ENCODE measurements around the gene BCL11B.
"Not testable (repeated sequence)": the region's sequence is repeated elsewhere in the genome, so short reads cannot be mapped to it uniquely, and the experiment has no call there.

The BCL11B gene

GRCh38 chr14:99201351-99202073 is 70.5 kb downstream of the BCL11B start:
- no peak for DNase-seq (ENCODE audit: low read depth, low spot score)

DNA sequence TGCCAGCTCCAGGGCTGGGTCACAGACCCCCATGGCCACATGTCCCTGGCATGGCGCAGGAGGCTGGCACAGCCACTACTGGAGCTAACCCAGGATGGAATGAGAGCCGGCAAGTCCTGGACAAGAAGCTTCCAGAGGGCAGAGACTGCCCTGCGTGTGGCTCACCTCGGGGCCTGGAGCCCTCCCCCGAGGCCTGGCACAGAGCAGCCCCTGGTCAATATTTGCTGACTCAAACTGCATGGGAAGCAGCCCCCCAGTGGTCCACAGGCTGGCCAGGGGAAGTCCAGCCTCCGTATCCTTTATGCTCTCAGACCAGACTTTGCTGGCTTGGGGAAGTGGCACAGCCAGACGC is 71.4 kb downstream of the BCL11B start:
- DNase-seq (ENCODE audit: low read depth, low spot score): no peak

- DNase-seq (ENCODE audit: low read depth, low spot score): no peak
These were observed 71.9 kb downstream of the BCL11B start for GRCh38 chr14:99199846-99200653.

- DNase-seq (ENCODE audit: low read depth, low spot score): no peak
These were observed 73.1 kb downstream of the BCL11B start for GRCh38 chr14:99198746-99199502.

- DNase-seq (ENCODE audit: low read depth, low spot score): no peak
These were observed 75.7 kb downstream of the BCL11B start for GRCh38 chr14:99196310-99196650.

DNA sequence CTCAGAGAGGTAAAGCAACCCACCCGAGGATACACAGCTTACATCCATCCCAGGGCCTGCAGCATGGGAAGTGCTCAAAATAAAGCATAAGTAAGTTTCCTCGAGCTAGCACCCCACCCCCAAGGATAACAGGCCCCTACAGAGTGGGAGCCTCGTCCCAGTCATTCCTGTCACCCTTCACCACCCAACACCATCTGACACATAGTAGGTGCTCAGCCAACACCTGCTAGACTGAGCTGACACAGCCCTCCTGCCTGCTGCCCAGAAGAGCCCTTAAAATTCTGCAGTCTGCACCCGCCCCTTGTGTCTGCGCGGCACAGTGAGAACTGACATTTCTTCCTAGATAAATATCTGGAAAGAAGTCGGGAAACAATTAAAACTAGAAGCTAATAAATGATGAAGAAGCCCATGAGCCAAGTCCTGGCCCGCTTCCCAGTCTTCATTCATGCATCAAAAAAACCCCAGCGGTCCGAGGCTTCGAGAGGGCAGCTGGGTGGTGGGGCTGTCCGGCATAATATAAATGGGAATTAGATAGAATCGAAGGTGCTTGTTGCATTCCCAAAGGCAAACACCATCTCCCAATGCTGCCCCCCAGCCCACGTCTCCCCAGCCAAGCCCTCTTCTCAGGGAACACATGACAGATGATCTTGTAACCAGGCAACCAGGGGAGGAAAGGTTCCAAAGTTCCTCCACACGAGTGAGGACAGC is 76.2 kb downstream of the BCL11B start:
- DNase-seq (ENCODE audit: low read depth, low spot score): no peak

- DNase-seq (ENCODE audit: low read depth, low spot score): no peak
These were observed 77.3 kb downstream of the BCL11B start for GRCh38 chr14:99194736-99195135.

DNA sequence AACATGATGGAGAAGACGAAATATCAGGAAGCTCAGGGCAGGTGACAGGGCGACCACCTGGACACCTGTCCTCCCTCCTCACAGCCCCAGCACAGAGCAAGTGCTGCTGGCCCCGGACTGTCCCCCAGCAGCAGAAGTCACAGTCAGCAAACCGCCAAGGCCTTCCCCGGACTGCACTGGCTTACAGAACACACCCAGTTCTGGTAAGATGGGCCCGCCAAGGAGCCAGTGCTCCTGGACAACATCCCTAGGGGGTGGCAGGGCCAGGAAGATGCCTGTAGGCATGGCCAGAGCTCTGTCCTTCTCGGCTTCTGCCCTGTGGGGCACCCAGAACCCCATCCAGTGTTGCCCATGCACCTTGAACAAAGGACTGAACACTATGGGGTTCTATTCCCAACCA is 77.9 kb downstream of the BCL11B start:
- no peak for DNase-seq (ENCODE audit: low read depth, low spot score)

DNA sequence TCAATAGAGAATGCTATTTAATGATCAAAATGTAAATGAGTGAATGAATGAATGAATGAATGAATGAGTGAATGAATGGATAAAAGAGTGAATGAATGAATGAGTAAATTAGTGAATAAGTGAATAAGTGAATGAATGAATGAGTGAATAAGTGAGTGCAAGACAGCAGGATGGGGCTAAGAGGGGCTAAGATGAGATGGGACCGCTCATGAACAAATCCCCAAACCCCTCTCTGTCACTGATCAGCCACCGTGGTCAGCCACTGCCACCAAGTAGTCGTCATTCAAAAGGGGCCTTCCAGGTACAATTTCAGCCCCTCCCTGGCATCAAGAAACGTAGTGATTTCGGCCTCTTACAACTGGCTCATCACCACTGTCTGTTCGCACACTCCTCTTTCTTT is 79.2 kb downstream of the BCL11B start:
- no peak for DNase-seq (ENCODE audit: low read depth, low spot score)

- no peak for DNase-seq (ENCODE audit: low read depth, low spot score)
These were observed 79.9 kb downstream of the BCL11B start for GRCh38 chr14:99192028-99192621.

DNA sequence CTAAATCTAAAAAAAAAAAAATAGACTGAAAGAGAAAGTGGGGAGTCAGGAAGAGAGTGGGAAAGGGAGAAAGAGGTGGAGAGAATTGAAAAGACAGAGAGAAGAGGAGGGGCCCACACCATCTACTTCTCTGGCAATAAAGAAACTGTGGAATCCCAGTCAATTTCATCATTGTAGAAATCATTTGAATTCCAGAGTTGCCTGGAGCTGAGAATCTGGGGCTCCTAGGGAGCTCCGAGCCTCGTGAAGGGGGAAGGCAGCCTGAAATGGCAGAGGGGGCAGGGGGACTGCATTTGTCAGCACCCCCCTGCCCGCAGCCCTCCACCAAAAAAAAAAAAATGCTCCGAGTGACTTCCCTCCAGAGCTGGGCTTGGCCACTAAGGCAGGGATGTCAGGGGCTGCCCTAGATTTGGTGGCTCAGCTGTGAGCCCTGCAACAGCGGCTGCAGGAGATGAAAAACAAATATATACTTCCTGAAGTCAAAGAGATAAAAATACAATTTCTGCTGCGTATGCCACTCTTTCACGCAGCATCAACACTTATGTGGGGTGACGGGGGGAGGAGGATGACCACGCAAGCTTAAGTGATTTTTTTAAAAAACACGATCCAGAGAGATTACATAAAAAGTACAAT is 80.5 kb downstream of the BCL11B start:
- DNase-seq (ENCODE audit: low read depth, low spot score): no peak

- DNase-seq (ENCODE audit: low read depth, low spot score): no peak
These were observed 81.2 kb downstream of the BCL11B start for GRCh38 chr14:99190696-99191394.

DNA sequence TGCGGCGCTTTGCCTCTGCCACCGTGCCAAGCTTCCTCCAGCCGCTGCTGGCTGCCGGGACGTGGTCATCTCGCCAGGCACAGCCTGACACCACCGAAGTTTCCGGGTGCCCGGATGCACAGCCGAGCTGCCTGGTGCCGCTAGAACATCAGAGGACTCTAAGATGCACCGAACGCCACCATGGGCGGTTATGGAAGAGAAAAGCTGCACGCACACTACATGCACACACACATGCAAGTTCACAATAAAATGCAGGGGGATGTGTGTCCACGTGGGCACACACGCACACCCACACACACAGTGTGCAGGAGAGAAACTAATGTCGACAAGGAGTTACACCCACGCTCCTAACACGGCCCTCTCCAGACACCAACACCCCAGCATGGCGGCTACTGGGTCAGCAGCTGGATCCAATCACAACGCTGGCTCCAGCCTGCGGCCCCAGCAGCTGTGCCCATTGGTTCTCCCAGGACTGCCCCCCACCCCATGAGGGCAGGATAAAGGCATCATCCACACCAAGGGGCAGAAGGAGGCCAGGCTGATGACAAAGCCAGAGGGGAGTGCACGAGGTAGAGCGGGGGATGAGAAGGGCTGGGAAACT is 82.7 kb downstream of the BCL11B start:
- no peak for DNase-seq (ENCODE audit: low read depth, low spot score)

GRCh38 chr14:99188731-99189191 is 83.2 kb downstream of the BCL11B start:
- no peak for DNase-seq (ENCODE audit: low read depth, low spot score)

DNA sequence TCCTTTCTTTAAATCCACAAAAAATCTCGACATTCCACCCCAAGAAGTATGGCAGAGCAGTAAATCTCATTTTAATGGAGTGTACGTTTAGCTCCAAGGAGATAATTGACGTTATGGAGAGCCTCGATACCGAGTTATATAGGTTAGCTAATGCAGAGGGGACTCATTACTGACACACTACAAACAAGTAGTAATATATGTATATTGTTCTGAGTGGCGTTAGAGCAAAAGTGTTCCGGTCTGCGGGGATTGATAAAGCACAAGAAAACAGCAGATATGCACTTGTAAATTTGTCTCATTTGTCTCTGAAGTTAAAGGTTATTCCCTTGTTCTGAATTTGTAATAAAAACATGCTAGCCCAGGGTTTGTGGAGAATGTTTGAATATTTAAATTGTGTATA is 84.1 kb downstream of the BCL11B start:
- DNase-seq (ENCODE audit: low read depth, low spot score): no peak

DNA sequence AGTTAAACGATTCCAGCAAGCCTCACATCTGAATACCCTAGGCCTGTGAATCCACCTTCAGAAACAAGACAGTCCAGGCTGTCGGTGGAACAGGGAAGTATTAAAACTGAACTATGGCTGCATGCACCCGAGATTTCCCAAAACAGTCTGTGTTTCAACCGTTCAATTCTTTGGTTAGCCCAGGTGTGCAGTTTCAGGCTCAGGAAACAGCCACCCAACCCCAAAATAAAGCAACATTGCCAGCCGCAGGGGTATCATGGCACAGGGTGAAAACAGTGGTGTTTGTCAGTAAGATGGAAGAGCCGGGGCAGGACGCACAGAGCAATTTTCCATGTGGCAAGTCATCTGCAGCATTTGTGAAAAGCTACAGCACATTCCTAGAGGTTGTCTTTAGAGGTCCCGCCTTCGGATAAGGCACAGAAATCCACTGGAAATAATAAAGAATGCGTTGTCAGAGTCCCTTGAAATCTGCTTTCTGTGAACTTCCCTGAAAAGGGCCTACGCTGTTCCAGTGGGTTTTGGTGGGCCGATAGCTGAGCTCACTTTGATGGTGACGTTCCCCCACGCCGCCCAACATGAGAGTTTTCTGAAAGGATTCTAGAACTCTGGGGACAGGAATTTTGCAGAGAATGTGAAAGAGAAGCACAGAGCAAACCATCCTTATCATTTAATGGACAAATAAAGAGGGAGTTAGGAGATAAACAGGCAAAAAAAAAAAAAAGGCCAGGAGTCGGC is 84.9 kb downstream of the BCL11B start:
- no peak for DNase-seq (ENCODE audit: low read depth, low spot score)

DNA sequence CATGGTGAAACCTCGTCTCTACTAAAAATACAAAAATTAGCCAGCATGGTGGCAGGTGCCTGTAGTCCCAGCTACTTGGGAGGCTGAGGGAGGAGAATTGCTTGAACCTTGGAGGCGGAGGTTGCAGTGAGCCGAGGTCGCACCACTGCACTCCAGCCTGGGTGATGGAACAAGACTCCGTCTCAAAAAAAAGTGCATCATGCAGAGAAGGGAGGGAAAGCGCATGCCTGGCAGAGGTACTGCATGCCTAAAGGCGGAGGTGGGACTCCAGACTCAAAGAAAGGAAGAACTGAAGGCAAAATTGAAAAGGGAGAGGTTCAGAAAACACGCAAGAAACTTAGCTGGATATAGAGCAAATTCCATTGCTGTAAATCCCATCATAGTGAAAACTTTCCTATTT is 85.7 kb downstream of the BCL11B start:
- not testable (repeated sequence) for DNase-seq (ENCODE audit: low read depth, low spot score)

GRCh38 chr14:99185436-99186068 is 86.4 kb downstream of the BCL11B start:
- DNase-seq (ENCODE audit: low read depth, low spot score): no peak

DNA sequence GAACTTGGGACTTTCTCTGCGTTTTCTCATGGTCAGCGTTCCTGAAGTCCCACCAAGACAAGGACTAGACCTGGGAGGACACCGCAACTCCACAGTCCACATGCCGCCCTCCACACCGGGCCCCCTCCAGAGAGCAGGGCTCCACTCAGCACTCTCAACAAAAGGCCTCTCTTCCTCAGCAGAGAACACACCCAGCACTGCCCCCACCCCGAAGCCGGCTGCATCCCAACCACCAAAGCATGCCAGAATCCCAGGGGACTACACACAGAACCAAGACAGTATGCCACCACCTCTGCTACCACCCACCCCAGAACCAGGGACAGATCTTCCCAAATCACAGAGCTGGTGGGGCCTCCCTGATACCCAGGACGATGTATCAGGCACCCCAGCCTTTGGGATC is 88.3 kb downstream of the BCL11B start:
- DNase-seq (ENCODE audit: low read depth, low spot score): no peak

All from activated naive CD8-positive, alpha-beta T cell treated with anti-CD3 and anti-CD28 coated beads, Interleukin-2, amount 50 U/mL, for 16 hours (primary cell).